Fibroblast of skin of abdomen (primary cell): ENCODE results near the gene MMP1.

ENCODE experiments used
- DNase-seq: peaks from one replicate; pipeline ENCODE4 v3.0.0-alpha.2; 2013

Gene MMP1

DNA sequence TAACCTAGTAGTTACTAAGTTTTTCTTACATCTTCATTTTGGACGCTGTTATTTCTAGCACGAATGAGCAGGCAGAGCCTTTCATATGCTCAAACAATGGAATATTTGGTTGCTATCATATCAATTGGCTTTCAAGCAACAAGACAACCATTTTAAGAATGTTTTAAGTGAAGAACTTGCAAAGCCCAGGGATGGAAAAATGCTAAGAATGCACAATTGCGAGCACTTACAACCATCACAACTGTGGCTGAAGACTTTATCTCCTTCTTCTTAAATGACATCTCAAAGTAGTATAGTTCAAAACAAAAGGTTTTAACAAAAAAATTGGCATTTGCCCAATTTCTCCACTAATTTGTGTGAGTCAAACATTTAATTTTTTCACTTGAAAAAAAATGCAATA lies 8.3 kb upstream of the MMP1 start:
- peak; percentile 78 for DNase-seq

DNA sequence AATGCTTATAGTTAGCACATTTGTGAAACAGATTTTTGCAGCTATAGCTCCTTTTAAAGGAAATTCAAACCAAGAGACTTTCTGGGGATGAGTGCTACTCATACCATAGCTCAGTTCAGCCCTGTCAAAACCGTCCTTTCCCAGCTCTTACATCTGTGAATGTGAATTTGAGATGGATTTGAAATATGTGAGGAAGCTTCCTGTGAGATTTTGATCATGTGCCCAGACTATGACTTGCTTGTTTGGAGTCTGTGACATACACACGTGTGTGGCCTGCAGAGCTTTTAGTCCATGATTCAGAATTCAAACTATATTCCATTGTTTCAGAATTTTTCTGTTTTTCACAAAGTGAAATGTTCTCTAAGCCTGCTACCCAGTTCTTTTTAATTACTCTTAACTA lies 4.4 kb upstream of the MMP1 start:
- DNase-seq = peak; percentile 98

DNA sequence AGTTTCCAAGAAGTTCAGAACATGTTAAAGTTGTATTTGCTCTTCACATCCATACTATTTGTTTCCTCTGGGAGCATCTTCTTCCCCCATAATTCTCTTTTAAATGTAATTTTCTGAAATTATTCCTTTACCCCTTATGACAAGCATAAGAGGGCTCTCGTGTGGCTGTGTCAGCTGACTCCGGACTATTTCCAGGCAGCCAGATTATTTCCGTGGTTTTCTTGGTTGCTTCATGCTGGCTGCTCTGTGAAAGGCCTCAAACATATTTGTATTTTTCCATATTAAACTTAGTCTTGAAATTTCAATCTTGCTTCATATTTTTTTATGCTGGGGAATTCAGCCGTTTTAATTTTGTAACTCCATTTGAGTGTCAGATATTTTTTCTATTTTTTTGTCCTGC lies 2.8 kb upstream of the MMP1 start:
- no peak for DNase-seq

DNA sequence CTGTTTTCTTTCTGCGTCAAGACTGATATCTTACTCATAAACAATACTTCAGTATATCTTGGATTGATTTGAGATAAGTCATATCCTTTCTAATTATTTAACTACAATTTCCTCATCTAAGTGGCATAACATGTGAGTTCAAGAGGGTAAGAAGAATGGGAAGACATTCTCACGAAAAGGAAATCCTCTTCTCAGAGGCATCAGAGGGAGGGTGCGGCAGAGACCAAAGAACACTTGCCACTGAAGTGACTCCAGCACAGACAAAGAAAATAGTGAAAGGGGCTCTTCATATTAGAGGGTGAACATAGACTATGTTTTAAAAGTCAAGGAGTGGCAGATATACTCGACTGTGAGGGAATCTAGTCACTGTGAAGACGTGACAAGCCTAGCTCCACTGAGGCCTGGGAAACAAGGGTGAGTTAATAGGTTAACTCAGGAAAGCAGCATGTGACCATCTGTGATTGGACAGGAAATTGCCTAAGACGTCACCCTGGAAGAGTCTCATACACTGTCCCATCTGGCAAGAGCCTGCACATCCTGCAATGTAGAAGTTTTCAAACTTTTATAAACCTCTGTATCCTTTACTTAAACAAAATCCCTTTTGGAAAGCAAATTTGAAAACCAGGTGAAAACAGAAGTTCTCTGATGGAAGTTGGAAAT lies 1.9 kb upstream of the MMP1 start:
- no peak for DNase-seq

DNA sequence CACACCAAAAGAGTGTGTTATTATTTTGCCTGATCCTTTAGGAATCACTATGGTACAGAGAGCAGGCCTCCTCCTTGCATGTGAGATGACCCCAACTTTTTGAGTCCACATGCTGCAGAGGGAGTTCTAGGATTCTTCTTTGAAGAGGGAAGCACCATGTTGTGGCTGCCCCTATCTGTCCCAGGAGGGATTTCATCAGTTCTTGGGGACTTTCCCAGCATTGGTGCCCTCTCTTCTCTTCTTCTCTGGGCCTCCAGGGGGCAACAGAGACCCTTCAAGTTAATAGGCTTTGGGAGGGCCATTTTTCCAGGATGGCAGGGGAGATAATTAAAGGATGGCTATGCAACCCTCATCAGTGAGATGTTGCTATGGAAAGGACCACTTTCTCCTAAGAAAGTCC lies 3.6 kb downstream of the MMP1 start:
- DNase-seq = no peak

DNA sequence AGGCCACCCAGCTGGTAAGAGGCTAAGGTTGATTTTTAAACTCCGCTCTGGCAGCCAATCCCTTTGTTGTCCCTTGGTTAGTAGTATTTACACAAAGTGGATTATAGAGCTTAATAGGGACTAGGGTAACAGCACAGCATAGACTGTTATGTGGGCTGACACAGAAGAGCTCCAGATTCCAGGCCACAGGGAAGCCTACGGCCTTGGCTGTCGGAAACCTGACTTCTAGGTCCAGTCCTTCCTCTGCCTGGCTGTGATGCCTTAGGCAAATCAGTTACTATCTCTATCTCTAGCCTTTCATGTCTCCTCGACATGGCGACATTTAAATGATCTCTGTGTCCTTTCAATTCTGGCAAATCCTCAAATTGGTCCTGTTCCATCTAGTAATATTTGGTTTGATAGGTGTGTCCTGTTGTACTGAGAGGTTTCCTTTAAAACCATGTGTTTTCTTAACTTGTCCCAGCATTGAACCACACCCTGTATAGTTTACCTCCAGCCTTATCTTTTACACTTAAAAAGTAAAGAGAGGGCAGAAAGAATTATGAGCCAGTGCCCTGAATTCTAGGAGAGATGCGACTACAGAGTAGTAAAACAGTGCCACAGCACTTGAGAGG lies 4.2 kb downstream of the MMP1 start:
- no peak for DNase-seq

DNA sequence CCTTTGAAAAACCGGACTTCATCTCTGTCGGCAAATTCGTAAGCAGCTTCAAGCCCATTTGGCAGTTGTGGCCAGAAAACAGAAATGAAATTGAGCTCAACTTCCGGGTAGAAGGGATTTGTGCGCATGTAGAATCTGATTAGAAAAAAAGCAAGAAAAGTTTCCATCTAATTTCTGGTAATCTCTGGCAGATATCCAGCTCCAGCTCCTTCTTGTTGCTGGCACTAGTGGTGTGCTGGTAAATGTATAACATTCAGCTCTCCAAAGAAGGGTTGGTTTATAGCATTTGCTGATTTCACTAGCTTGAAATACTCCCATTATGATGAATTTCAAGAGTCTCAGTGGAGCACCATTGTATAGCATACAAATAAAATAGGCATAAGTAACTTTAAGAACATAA lies 5.4 kb downstream of the MMP1 start:
- DNase-seq = no peak

DNA sequence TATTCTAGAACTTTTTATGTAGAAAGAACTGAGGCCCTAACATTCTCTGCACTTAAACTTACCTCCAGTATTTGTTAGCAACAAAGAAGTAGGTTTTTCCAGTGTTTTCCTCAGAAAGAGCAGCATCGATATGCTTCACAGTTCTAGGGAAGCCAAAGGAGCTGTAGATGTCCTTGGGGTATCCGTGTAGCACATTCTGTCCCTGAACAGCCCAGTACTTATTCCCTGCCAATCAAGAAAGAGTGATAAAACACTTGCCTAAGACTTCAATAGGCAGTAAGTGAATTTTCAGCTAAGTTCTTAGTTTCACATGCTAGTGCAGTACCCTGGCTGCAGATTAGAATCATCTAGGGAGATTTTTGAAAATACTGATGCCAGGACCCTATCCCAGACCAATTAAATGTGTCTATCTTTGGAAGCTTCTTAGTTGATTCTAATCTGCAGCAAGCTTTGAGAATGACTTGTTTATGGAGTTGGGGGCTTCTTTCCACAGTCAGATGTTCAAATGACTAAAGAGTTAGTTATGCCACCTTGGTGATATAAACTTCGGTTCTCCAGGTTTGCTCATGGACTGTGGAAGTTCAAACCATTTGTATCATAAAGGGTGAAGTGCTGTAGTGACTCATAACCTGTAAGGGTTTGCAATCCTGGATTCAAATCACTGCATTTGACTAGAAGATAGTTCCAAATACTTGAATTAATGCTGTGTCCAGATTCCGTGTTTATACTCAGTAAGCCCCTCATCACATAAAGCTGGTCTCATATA lies 6.5 kb downstream of the MMP1 start:
- DNase-seq = no peak

DNA sequence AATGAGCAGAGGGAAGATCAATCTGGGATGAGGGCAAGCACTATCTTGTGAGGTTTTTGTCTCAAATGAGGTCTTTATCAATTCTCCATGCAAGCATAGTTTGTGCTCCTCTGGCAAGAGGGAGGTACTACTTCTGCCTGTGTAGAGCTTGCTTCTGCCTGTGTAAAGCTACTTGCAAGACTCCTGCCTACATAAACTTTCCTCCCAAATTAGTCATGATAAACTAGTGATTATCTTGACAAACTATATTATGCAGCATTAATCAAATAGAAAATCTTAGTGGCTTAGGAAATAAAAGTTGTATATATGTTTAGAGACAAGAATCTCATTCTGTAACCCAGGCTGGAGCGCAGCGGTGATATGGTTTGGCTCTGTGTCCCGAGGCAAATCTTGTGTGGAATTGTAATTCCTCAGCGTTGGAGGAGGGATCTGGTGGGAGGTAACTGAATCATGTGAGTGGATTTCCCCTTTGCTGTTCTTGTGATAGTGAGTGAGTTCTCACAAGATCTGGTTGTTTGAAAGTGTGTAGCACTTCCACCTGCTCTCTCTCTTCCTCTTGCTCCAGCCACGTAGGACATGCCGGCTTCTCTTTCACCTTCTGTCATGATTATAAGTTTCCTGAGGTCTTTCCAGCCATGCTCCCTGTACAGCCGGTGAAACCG lies 9.5 kb downstream of the MMP1 start:
- DNase-seq = no peak

DNA sequence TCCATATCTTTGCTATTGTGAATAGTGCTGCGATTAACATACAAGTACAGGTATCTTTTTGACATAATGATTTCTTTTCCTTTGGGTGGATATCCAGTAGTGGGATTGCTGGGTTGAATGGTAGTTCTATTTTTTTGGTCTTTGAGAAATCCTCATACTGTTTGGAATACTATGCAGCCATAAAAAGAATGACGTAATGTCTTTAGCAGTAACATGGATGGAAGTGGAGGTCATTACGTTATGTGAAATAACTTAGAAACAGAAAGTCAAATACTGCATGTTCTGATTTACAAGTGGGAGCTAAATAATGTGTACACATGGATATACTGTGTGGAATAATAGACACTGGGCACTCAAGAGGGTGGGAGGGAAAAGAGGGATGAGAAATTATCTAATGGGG lies 13.6 kb downstream of the MMP1 start:
- DNase-seq = no peak

DNA sequence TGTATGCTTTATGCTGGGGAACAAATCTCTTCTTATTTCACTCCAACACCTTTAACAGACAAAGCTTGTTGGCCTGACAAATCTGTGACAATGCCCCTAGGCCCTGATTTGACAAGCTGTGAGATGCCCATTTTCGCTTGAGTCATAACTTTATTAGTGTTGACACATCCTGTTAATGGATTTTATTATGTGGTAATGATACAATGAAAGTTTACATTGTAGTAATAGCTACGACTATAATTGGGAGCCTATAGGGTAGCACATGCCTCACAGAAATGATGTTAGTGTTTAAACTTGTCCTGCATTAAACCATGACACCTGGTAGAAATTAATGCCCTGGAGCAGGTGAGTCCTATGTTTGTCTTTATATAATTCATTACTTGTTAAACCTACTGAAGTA lies 14.2 kb downstream of the MMP1 start:
- no peak for DNase-seq

DNA sequence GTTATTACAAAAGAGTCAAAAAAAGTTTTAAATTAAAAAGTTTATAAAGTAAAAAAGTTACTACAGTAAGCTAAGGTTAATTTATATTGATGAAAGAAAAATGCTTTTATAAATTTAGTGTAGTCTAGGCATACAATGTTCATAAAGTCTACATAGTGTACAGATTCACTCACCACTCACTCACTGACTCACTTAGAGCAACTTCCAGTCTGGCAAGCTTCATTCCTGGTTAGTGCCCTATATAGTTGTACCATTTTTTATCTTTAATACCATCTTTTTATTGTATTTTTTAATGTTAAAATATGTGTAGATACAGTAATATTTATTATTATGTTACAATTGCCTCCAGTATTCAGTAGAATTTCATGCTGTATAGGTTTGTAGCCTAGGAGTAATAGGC lies 14.9 kb downstream of the MMP1 start:
- no peak for DNase-seq

DNA sequence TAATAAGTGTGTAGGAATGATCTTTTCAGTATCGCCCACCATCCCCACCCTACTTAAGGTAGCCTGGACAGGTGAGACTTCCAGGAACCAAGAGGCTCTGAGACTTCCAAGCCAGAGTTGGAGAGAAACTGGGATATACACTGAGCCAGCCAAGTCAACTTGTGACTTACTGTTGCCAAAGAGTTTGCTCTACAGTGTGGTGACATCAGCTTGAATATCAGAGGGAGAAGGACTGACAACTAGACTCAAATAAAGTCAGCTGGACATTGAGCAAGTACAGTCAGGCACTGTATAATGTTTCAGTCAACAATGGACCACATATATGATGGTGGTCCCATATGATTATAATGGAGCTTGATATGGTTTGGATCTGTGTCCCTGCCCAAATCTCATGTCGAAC lies 16.3 kb downstream of the MMP1 start:
- no peak for DNase-seq

DNA sequence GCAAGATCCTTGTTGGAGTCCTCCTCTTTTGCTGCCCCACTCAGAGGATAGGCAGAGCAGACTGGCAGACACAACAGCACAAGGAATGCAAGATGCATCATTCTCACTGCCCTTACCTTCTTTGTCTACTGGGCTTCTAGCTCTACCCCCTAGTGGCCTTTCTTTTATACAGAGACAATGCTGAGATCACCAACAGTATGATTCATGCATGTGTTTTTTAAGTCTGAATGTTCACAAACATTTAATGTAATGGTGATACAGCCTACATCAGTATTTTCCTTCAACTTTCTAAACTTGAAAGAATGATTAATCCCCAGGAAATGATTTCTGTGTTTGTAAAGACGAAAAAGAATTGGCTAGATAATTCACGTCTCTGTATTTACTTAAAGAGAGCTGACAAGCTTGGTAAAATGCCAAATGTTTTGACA lies 17.5 kb downstream of the MMP1 start, which contains the start of gene MMP10:
Gene MMP10, minus strand, starts transcription at position 138 of the 428 bp plus-strand sequence. Its CDS starts 37 bp downstream, at position 101.
- DNase-seq = peak; percentile 76

DNA sequence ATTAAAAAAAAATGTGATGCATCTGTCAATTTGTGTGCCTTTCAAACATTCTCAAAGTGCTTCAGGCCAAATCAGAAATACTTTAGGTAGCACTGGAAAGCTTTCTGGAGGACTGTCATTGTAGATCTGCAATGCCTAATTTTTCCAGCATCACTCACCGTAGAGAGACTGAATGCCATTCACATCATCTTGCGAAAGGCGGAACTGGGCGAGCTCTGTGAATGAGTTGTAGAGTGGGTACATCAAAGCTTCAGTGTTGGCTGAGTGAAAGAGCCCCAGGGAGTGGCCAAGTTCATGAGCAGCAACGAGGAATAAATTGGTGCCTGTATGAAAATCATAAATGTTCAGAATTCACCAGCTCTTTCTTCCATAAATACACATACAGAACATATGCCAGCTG lies 21.5 kb downstream of the MMP1 start:
- DNase-seq = no peak

DNA sequence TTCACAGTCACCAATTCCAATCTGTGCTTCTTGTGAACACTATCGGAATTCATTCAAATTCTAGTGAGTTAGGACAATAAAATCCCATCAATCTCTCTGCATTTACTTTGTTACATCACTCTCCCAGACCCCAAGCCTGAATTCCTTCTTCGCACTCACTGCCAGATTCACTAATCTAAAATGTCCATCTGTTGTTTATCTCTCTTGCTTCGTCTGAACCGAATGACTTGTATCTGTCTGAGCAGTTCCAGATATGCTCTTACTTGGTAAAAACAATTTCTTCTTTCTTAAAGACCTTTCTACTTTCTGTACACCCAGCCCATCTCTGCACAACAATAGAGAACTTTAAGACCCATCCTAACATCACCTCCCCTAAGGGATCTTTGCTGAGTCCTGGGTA lies 24.6 kb downstream of the MMP1 start:
- DNase-seq = peak; percentile 52

DNA sequence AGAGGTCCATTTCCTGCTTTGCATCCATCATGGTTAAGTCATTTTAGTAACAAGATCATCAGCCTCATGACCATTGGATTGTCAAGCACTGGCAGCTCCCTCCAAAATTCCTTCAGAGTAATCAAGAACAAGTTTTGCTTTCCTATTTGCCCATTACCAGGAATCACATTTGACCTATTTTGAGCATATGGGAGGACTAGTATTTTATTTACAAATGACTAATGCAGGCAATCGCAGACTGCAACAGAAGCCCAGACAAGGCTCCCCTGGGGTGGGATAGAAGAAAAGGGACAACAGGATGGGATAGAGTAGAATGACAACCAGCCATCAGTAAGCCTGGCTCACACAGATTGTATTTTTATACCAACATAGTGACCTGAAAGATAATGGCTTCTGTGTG lies 26.6 kb downstream of the MMP1 start:
- DNase-seq = no peak

DNA sequence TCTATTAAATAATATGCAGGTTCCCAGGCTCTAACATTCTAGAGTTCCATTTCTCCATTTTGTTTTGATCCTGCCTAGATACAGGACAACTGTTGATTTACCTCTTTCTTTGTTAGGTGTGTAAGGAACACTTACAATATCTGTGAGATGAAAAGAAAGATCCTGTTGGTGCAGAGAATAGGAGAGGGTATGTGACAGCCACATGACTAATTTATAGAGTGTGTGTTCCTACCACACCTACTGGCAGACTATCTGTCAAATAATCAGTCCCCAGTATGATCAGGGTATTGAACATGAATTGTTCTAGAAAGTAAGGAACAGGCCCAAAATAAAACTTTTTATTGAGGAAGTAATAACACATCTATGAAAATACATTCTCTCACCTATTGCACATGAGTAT lies 27.8 kb downstream of the MMP1 start:
- DNase-seq = no peak

DNA sequence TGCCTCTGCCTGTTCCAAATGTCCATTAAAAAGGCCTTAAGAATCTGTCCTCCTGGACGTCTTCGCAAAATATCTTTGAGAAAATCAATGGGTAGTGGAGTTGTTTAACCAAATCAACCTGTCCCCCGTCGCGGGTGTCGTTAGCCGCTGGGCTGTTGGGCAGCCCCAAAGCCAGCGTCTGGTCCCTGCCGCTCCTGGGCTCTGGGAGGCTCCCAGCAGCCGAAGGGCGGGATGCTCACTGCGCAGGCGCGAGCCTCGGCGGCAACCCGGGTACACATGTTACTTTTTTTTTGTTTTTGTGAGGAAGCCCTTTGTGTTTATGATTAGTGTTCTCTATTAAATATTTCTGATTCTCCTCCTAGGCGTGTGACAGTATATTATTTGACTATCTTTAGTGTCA lies 30.2 kb downstream of the MMP1 start:
- no peak for DNase-seq

DNA sequence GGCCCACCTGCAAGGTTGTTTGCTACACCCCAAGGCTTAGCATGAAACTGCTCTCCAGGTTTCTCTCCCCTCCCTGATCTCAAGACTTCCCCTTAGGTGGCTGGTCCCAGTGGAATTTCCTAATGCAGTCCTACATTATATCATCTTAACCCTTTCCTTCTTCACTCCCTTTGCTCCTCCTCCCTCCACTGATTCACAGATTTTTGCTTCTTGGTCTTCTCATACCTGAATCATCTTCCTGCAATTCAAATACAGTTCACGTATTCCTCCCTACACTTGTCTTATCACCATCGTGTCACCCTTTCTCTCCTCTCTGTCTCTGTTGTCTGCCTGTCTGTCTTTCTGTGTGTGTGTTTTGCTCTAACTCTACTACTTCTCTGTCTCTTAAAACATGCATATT lies 34.5 kb downstream of the MMP1 start:
- peak; percentile 23 for DNase-seq

DNA sequence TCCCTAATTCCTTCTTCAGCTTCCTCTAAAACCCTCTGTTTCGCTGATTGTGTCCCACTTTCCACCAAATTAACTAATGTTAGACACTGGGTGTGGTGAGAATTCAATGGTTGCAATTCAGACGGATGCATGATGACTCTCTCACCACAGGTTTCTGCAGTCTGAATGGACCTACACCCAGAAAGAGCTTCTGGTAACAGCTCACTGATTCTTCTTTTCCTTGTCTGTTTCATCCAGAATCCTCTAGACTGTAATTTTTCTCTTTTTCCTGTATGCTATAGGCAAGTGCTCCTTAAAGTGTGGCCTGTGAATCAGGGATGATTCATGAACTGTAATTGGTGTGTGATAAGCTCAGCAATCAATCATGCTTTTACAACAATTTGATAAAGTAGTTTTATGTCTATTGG lies 35.6 kb downstream of the MMP1 start:
- peak; percentile 86 for DNase-seq

DNA sequence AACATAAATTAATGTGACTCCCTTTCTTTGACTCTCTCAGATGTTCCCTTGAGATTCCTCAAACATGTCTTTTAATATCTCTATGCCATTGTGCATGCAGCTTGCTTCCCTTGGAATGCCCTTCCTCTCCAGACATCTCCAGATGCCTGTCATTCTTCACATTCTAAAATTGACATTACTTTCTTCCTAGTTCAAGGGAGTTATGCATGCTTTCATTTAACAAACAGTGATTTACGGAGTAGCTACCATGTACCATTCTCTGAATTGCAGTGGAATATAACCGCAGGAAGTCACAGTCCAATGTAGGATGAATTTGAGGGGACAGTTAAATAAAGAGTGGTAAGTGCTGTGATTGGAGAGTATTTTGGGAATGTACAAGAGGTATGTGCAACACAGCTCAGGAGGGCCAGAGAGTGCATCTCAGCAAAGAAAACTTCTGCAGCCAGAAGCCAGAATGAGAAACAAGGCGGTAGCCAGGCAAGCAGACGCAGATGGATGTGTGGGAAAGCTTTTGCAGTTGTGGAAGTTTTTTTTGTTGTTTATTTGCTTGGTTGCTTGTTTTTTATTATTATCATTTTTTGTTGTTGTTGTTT lies 36.2 kb downstream of the MMP1 start:
- peak; percentile 96 for DNase-seq
